Testis (tissue), 3 donors: ENCODE data around the gene ADSL. TPM values are rescaled to one million over a fixed set of nuclear protein-coding genes. Genes with fewer than 3 reads are reported as not detected.

Experiments used
- DNase-seq: peaks from one replicate; pipeline ENCODE4 v3.0.0-alpha.2; 2019
- H3K27ac ChIP-seq, 2 donors: fragments of 200-600 bp; sonication (generic); one replicate each; pipeline ENCODE4 v1.5.1; 2019
- H3K27me3 ChIP-seq: fragments of 200-600 bp; sonication (generic); one replicate; pipeline ENCODE4 v1.5.1; 2019
- H3K36me3 ChIP-seq: fragments of 200-600 bp; sonication (generic); one replicate; pipeline ENCODE4 v1.5.1; 2017; ENCODE audit warnings: low read depth; ENCODE audit errors: missing control alignments
- H3K4me1 ChIP-seq: fragments of 200-600 bp; sonication (generic); one replicate; pipeline ENCODE4 v1.5.1; 2019
- H3K4me3 ChIP-seq, 2 donors: fragments of 200-600 bp; sonication (generic); one replicate each; pipeline ENCODE4 v1.5.1; 2017 to 2019
- H3K9me3 ChIP-seq: fragments of 200-600 bp; sonication (generic); one replicate; pipeline ENCODE4 v1.5.1; 2017
- POLR2A ChIP-seq: fragments of 450-650 bp; IDR thresholded peaks from one replicate; pipeline ENCODE4 v1.6.1; 2017; ENCODE audit warnings: antibody characterized with exemption, mild to moderate bottlenecking, moderate library complexity
- WGBS, 2 donors: methylation state at CpG; one replicate each; pipeline ENCODE4 v1.1.5; 2018; 5-methylcytosine and 5-hydroxymethylcytosine counted together
- intact Hi-C: fragments of 100-400 bp; cut with DNase I; formaldehyde crosslinking; loops from one replicate; pipeline ENCODE4 v1.15.1; 2023; ENCODE audit warnings: low total_unique reads
- polyA plus RNA-seq: library from polyadenylated mRNA; stranded (reverse); fragments of 350-450 nt; fragmentation: Illumina TruSeq; extraction: RNeasy Lipid Tissue Mini Kit (QIAGEN cat#74804); gene quantifications from one replicate; pipeline ENCODE4 v1.2.3, GENCODE V29; 2014; ENCODE audit warnings: low read depth, low replicate concordance; ENCODE audit not compliant: insufficient read depth
- total RNA-seq, 2 donors: library from RNA; depleted of rRNA; stranded (reverse); fragments of >200 nt; gene quantifications; one replicate each; pipeline ENCODE4 v1.2.3, GENCODE V29; 2016
- TF ChIP-seq, protein P1 (sequence below), 3 experiments: fragments of 450-650 bp in 2 of 3; fragments of 200-600 bp in 1 of 3; sonication (generic) in 1 of 3; IDR thresholded peaks; one replicate each; pipeline ENCODE4 v1.5.1; 2016 to 2019; ENCODE audit warnings: antibody characterized with exemption in 3 of 3, mild to moderate bottlenecking in 2 of 3, moderate library complexity in 1 of 3

Gene ADSL
- total and polyA plus RNA-seq, 3 donors from 2014 or later, result 72.4 to 102 (median 78.9) TPM

DNA sequence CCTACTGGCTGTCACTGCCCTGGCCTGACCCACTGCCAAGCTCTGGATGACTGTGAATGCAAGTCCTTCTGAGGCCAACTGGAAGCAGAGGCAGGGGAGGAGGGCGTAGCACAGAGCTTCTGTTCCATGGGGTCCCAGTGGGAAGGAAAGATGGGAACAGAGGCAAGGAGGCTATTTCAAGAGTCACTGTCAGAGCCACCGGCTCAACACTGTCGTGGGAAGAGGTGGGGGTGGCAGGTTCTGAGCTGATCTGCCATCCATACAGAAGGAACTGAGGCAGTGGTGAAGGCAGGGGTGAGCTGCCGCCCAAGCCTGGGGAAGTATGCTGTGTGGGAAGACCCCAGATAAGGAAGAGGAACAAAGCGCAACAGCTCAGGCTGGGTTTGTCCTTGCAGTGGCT lies 78.8 kb downstream of the ADSL start:
- TF ChIP-seq, protein P1, sequence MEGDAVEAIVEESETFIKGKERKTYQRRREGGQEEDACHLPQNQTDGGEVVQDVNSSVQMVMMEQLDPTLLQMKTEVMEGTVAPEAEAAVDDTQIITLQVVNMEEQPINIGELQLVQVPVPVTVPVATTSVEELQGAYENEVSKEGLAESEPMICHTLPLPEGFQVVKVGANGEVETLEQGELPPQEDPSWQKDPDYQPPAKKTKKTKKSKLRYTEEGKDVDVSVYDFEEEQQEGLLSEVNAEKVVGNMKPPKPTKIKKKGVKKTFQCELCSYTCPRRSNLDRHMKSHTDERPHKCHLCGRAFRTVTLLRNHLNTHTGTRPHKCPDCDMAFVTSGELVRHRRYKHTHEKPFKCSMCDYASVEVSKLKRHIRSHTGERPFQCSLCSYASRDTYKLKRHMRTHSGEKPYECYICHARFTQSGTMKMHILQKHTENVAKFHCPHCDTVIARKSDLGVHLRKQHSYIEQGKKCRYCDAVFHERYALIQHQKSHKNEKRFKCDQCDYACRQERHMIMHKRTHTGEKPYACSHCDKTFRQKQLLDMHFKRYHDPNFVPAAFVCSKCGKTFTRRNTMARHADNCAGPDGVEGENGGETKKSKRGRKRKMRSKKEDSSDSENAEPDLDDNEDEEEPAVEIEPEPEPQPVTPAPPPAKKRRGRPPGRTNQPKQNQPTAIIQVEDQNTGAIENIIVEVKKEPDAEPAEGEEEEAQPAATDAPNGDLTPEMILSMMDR (IDR thresholded peaks at IDR 0.05), result no peak
- no peaks in the 10 kb centered on the region for H3K36me3 ChIP-seq
- H3K27me3 ChIP-seq, result no peaks in the 10 kb centered on the region
- DNase-seq, result no peak
- no peak overlapping the region for H3K4me3 ChIP-seq
- H3K9me3 ChIP-seq, result no peaks in the 10 kb centered on the region
- intact Hi-C loops, result no loop called here
- no peak overlapping the region for H3K27ac ChIP-seq
- 69 to 70% methylated on average over 5 of the region's 5 CpGs for WGBS, 2 donors
- no peaks in the 10 kb centered on the region for H3K4me1 ChIP-seq

DNA sequence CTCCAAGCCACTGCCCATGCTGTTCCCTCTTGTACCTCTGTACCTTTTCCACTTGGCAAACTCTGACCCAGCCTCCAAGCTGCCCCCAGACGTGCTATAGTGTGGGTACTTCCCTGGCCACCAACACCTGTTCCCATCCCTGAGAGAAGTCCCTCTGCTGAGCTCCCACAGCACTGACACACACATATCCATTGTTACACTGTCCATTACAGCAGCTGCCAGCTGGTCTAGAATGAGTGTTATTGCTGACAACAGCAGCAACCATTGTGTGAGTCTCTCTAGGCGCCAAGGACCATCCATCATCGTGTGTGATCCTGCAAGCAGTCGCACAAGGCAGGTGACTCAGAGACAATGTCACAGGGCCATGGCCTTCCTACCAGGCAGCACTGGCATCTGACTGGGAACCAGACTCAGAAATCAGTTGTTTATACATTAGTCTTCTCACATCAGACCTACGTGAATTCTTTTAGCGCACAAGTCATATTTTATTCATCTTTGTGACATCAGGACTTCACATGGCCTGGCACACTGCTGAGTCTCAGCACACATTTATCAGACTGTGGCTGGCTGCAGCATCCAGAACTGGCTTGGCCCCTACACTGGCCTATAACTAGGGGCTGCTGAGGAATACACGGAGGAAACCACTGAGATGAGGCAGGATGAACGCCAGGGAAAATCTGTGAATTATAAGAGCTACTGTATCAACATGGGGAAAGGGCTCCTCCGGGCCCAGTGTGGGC lies 80.5 kb downstream of the ADSL start:
- TF ChIP-seq, protein P1 (IDR thresholded peaks at IDR 0.05), result no peak
- TF ChIP-seq POLR2A, result no peak
- no peak for DNase-seq
- 90 to 95% methylated on average over 8 to 9 of the region's 9 CpGs for WGBS, 2 donors
- Histone ChIP-seq H3K4me3 (no peak overlapping the region), H3K4me1 (peaks cover under 1% of the 10 kb centered on the region), H3K9me3 (no peaks in the 10 kb centered on the region), H3K27me3 (no peaks in the 10 kb centered on the region), H3K27ac (no peak overlapping the region), H3K36me3 (no peaks in the 10 kb centered on the region)
- intact Hi-C loops, result no loop called here

DNA sequence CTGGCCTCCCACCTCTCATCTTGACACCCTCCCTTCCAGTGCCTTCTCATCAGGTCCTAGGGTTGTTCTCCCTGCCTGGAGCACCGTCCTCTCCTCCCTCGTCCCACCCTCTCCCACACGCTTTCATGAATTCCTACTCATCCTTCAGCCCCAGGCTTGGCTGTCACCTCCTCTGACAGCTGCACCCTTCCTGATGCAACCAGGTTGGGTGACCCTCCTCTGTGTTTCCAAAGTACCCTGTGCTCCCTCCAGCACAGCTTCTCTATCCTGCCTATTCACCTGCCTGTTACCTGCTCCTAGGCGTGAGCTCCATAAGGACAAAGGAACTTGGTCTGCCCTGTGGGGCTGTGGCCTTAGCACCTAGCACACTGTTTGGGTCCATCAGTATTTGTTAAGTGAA lies 82.5 kb downstream of the ADSL start:
- Histone ChIP-seq H3K9me3 (no peaks in the 10 kb centered on the region), H3K27me3 (no peaks in the 10 kb centered on the region), H3K4me1 (peaks cover 10% of the 10 kb centered on the region), H3K27ac (no peak overlapping the region), H3K4me3 (no peak overlapping the region), H3K36me3 (no peaks in the 10 kb centered on the region)
- TF ChIP-seq, protein P1 (IDR thresholded peaks at IDR 0.05), result no peak
- no peak for TF ChIP-seq POLR2A
- intact Hi-C loops, result no loop called here
- no peak for DNase-seq
- 89 to 94% methylated on average over 4 of the region's 4 CpGs for WGBS, 2 donors

DNA sequence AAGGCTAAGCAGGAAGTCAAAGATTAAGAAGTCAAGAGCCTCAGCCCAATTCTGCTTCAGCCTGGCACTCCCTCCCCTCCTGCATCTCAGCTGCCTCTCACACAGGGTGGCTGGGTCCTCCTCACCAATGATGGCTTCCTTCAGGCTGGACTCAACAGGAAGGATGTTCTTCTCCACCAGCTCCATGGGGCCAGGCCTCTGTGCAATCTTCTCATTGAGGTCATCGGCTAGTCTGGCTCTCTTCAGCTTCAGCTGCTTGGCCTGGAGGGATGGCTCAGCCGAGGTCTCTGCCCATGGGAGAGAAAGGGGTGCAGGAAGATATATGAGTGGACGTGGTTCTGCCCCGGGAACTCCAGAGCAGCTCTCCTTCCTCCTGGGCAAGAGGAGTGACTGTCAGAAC lies 83.2 kb downstream of the ADSL start:
- TF ChIP-seq POLR2A, result no peak
- no peaks in the 10 kb centered on the region for H3K9me3 ChIP-seq
- no peak overlapping the region for H3K27ac ChIP-seq
- no peak overlapping the region for H3K4me3 ChIP-seq
- H3K4me1 ChIP-seq, result peaks cover 10% of the 10 kb centered on the region
- no peaks in the 10 kb centered on the region for H3K27me3 ChIP-seq
- intact Hi-C loops, result no loop called here
- 92 to 100% methylated on average over 1 to 4 of the region's 4 CpGs for WGBS, 2 donors
- no peaks in the 10 kb centered on the region for H3K36me3 ChIP-seq
- DNase-seq, result no peak

DNA sequence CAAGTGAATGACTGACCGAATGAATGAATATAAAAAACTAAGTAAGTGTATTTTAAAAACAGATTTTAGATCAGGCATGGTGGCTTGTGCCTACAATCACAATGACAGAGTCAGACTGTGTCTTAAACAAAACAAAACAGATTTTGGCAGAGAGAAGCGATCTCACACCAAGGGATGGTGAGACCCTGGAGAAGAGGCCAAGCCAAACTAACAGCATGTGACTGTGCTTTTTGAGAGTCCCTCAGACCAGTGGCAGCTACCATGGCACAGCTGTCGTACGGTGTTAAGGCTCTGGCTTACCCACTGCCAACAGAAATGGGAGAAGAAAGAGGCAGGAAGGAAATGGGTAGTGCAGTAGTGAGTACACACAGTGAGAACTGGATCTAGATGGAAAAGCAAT lies 84.7 kb downstream of the ADSL start:
- Histone ChIP-seq H3K9me3 (no peaks in the 10 kb centered on the region), H3K27me3 (no peaks in the 10 kb centered on the region), H3K27ac (no peak overlapping the region), H3K4me1 (peaks cover 11% of the 10 kb centered on the region), H3K36me3 (no peaks in the 10 kb centered on the region), H3K4me3 (no peak overlapping the region)
- 88 to 95% methylated on average over 4 of the region's 4 CpGs for WGBS, 2 donors
- no peak for DNase-seq
- intact Hi-C loops, result no loop called here
- TF ChIP-seq, protein P1 (IDR thresholded peaks at IDR 0.05), result no peak
- TF ChIP-seq POLR2A, result no peak
